Skin epidermis (tissue), 12 donors: ENCODE results near the gene DGKI.

Experiments
- H3K27ac ChIP-seq, 21 experiments: fragments of 200-600 bp; sonication (generic) in 11 of 21; one replicate each; pipeline ENCODE4 v1.5.0; 2020; ENCODE audit warnings: mild to moderate bottlenecking in 3 of 21, inconsistent platforms in 2 of 21, moderate library complexity in 2 of 21
- H3K4me3 ChIP-seq, 7 experiments: fragments of 200-600 bp; sonication (generic) in 2 of 7; one replicate each; pipeline ENCODE4 v1.5.0; 2020; ENCODE audit warnings: inconsistent platforms in 2 of 7, mild to moderate bottlenecking in 2 of 7, moderate library complexity in 1 of 7

Gene DGKI

DNA sequence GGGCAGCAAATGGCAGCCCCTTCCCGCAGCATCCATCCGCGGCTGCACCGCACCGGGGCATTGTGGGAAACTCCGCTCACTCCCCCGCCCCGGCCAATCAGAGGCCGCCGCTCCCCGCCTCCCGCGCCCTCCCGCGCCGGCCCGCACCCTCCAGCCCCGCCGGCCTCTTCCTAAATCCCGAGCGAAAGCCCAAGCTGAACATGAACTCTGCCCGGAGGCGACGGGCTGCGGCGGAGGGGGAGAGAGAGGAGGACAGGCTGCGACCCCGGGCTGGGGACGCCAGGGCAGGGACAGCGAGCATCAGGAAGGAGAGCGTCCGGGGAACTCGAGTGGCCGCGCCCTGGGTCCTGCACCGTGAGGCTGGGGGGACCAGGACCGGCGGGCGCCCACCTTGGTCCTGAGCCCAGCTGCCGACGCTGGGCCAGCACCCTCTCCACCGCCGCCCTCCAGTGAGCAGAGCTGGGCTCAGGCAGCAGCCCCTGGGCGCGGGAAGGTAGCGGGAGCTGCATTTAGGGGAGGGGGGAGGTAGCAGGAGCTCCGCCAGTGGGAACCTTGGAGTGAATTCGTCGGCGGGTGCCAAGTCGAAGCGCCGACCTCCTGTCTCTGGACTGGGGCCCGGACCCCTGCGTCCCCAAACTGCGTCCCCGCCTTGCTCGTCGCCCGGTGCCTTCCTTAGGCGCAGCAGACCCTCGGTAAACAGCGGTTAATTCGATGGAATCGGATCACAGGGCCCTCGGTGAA lies at the start of gene DGKI:
Gene DGKI, minus strand, starts transcription at position 148 of the 741 bp plus-strand sequence.
- H3K4me3 ChIP-seq: peak within 1 kb of the TSS; percentile 13 to 25 (median 18)
- peak within 1 kb of the TSS in 1 of 21 experiments; percentile 30 for H3K27ac ChIP-seq

DNA sequence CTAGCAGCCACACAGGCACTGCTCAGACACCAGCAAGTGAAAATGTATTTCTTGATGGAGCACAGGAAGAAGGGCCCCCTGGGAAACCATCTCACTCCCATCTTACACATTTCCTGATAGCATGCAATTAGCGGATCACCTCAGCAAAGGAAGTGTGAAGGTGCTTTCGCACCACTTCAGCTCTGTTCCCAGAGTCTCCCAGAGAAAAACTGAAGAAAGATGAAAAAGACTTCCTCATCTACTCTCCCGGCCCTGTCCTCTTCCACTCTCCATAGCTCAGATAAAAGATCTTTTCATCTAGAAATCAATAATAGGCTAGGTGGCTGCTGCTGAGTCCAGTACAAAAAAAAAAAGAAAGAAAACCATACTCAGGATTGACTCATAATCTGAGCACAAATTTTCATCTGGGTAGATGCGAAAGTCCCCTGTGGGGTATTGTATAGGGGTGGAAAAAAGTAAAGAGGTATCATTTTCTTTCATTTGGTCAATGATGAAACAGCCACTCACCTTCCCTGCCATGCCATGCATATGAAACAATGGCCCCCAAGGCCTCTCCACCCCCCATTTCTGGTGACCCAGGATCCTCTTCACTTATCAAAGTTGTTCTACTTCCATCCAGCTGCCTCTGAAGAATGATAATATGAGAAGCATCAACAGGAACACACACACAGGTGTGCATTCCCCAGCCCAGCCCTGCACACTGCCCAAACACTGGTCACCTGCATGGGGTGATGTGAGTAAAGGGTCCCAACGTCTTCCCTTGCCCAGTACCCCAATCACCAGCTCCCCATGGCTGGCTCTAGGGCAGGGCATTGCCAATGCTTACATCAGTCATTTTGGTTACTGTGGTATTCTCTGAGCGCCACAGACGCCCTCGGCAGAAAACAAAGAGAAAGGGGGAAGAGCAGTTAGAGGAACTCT lies 48.8 kb upstream of the DGKI start:
- H3K4me3 ChIP-seq: no peak overlapping the region
- H3K27ac ChIP-seq: no peak overlapping the region

DNA sequence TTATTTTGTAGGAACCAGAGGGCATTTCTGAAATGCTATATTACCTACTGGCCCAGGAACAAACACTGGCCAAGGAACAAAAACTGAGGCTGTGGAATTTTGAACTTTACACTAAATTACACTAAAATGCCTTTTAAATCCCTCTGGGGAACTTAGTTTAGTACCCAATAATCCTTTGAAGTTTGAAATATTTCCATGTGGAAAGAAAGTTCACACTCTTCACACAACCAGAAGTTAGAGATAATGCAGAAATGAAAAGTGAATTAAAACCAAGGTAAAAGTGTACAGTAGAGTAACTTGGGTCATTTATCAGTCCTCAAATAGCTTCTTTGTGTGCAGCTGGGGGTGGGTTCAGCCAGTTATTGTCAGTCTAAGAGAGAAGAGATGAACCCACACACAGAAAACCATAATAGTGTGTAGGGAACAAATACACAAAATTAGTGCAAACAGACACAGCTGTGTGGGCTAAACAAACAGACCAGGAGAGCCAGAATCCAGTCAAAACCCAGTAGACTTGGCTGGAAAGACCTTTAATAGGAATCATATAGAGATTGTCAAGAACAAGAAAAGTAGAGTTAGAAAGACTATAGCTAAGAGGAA lies 46.5 kb upstream of the DGKI start:
- no peak overlapping the region for H3K27ac ChIP-seq
- no peak overlapping the region for H3K4me3 ChIP-seq

DNA sequence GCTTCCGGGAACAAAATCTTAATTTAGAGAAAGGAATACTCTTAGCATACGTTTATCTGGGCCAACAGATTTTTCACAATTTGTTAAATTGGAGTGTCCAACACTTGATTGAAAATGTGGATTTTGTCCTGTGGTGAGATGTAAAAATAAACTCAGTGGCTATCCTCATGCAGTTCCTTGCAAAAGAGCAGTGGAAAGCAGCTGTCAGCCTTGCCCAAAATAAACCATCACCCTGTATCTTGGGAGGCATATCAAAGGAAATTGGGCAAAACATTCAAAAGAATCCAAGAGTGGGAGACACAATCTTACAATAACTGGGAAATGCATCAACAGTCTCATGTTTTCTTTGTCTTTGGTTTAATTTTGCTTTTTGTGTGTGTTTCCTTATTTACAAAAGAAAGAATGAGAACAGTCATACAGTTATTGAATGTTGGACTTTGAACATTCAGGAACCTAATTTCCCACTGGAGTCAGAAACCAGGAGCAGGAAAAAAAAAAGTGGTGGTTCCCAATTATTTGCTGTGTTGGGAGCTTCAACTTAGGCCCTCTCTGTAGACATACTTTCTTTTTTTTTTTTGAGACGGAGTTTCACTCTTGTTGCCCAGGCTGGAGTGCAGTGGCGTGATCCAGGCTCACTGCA lies 44.4 kb upstream of the DGKI start:
- Histone ChIP-seq H3K4me3 (no peak overlapping the region), H3K27ac (peak overlapping the region in 1 of 21 experiments; percentile 14)

DNA sequence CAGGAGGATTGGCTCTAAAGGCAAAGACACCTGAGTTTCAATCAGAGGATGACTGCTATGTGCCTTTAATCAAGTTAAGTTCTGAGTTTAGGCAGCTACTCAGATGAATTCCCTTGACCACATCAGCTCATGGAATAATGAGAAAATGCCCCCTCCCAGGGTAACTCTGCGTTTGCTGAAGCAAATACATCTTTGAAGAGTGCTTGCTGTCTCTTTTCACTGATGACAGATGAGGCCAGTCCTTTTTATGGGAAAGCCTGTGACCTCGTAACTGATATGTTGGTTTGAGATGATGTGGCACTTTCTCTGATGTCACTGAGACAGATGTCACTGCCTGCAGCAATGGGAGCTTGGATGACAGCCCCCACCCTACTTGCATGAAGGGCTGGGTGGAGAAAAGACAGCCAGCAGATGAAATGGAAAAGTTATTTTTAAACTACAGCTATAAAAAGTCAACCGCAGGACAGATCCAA lies 43.7 kb upstream of the DGKI start:
- Histone ChIP-seq H3K4me3 (no peak overlapping the region), H3K27ac (no peak overlapping the region)

DNA sequence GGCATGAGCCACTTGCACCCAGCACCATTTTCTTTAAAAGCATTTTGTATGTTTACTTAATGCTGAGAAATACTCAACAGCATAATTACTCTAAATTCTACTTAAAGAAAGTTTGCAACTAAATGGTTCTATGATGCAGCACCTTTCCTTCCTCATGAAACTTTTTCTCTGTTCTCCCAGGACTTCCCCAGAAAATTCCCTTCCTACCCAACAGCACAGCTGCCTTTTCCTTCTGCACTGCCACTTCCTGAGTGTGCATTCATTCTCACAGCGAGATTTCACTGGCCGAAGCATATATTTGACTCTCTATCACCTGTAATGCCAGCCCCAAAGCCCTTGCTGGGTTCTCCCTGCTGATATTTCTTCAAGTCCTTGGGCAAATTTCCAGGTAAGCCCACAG lies 41.5 kb upstream of the DGKI start:
- Histone ChIP-seq H3K27ac (no peak overlapping the region), H3K4me3 (no peak overlapping the region)

DNA sequence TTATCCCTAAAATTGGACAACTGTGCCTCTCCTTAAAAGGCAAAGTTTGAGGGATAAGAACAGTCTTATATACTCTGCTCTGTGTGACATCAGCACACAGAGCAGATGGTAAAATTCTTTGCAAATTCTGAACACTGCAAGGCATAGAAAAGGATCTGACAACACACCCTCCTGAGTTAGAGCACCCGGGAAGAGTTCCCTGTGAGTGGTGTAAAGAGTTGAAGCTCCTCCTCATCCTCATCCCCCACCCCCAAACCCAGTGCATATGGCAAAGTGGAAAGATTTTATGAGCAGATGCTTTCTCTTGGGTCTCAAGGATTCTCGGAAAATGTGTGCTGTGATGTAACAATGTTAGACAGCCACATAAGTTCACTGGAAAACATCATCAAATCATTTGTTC lies 40.0 kb upstream of the DGKI start:
- Histone ChIP-seq H3K4me3 (no peak overlapping the region), H3K27ac (peak overlapping the region in 4 of 21 experiments; percentile 12 to 61 (median 36))

DNA sequence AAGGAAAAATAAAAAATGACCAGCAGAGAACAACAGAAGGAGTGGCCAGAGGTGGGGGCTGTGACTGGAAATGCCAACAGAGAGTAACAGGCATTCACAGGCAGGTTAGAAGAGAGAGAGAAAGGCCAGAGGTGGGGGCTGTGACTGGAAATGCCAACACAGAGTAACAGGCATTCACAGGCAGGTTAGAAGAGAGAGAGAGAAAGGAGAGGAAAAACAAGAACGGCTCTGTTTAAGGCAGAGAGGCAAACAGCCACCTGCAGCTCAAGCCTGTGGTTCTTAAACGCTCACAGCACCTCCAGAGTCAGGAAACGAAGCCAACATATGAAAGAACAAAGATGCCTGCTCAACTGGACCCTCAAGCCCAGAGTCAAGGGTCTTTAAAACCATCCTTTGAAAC lies 39.5 kb upstream of the DGKI start:
- H3K27ac ChIP-seq: peak overlapping the region in 10 of 21 experiments; percentile 8 to 67 (median 28)

DNA sequence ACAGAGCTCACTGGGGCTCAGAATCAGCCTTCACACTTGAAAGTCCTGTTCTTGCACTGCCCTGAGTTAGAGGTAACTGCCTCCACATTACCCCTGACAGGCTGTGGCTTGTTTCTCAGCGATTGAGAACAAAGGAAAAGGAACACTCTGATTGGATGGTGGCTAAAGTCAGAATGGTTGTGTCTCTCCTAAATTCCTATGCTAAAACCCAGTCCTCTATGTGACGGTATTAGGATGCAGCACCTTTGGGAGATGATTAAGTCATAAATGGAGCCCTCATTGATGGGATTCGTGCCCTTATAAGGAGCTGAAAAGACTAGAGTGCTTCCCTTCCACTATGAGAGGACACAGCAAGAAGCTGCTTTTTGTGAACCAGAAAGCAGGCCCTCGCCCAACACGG lies 38.9 kb upstream of the DGKI start:
- peak overlapping the region in 6 of 21 experiments; percentile 8 to 67 (median 44) for H3K27ac ChIP-seq
- H3K4me3 ChIP-seq: no peak overlapping the region

More for the DNA sequence above, 39.5 kb upstream of the DGKI start:
- H3K4me3 ChIP-seq: no peak overlapping the region

DNA sequence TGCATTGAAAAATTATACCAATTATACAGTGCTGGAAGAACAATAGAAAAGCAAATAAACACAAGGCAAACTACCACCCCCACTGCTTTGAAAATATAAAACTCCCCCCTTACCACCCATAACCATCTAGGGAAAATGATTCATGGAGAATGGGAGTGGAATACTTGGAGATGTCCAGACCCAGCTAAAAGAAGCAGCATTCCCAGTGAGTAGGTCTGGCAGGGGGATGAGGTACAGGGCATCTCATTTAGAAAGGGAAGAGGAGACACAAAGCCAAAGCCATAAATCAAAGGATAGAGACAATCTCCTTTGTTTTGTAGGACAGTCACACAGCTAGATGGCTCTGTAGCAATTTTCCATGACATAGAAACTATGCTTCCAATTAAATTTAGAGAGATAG lies 36.0 kb upstream of the DGKI start:
- H3K27ac ChIP-seq: peak overlapping the region in 3 of 21 experiments; percentile 14 to 58 (median 56)
- H3K4me3 ChIP-seq: no peak overlapping the region

DNA sequence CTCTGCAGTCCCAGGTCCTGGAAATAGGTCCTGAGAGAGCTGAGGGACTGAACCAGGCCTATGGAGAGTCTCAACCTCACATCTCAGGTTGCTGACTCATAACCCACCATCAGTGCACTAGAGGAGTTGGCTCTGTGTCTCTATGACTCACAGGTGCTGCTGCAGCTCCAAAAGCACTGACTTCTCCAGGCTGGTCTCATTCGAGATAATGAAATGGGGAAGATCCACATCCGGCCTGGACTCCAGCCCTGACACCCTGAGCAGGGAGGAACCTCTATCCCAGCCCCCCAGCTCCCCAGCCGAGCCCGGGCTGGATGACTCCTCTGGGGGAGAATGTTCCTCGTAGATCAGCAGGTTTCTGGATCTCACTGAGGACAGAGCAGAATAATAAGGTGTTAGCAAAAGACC lies 35.5 kb upstream of the DGKI start:
- H3K4me3 ChIP-seq: no peak overlapping the region
- H3K27ac ChIP-seq: peak overlapping the region in 5 of 21 experiments; percentile 6 to 58 (median 39)

DNA sequence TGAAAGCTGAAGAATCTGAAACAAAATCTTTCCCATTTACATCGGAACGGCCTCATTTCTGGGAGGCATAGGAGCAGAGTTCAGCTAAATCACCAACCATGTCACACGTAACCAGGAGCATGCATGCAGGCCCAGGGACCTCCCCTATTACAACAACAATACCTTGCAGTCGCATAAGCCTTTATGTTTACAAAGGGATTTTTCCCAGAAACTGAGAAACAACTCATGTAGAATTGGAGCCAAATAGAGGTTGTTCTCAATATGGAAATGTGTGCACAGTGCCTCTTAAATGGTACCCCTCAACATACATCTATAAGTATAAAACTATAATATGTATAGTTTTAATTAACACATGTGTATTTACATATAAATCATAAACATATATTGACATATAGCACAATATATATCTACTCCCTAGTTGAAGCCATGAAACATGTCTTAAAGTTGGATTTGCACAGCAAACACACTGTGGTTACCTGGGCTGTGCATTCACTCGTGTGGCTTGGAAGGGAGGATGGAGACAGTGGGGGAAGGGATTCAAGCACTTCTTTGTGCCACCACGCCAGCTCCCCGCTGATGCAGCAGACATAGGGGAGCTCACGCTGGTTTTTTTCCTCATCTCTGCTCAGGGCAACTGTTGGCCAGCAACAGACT lies 35.0 kb upstream of the DGKI start:
- Histone ChIP-seq H3K27ac (peak overlapping the region in 4 of 21 experiments; percentile 6 to 58 (median 34)), H3K4me3 (no peak overlapping the region)

DNA sequence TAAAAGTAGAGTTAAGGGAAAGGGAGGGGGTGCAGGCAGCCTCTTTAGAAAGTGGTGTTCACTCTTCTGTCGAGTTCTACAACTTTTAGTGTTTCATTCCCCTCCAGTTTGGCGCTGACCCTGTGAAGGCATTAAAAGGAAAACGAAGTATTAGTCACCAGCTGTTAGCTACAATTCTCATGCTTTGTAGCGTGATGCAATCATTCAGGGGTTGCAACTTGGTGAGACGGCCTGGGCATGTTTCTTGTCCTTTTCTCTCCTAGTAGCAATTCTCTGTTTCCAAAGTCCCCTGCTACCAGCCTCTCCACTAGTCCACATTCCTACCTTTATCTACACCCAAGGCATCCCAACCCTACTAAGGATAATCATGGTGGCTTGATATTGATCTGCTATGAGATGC lies 33.7 kb upstream of the DGKI start:
- no peak overlapping the region for H3K4me3 ChIP-seq

DNA sequence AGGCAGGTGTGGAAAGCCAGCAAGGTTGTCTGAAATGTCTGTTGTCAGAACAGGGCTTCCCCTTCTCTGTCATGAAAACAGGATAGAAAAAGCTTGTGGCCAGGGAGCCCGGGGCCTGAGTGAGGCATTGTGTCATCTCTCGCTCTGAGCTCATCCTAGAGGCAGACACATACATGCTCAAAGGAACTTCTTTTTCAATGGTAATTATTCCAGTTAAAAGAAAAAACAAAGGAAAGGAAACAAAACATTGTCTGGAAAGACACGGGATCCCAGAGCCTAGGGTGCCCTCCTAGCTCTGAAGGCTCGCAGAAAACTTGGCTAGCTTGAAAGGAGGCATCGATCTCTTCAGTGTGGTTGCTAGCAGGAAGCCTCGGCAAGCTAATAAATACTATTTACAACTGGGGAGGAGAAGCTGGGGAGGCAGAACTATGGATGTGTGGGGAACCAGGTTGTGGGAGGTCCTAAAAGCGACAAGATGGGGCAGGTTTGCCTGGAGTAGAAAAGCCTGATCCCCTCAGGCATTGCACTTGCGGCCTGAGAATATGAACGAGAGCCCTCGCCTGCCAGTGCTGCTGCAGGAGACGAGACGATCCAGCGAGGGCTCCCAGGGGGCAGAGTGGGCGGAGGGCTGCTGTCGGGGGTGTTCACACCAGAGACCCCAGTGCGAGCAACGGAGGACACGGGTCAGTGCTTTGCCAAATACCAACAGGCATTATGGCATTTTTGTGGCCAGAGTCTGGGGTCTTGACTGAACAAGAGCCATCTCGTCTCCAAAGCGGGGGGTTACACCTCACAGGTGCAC lies 32.8 kb upstream of the DGKI start:
- peak overlapping the region in 18 of 21 experiments; percentile 5 to 77 (median 59) for H3K27ac ChIP-seq
- no peak overlapping the region for H3K4me3 ChIP-seq

More for the DNA sequence above, 33.7 kb upstream of the DGKI start:
- H3K27ac ChIP-seq: peak overlapping the region in 15 of 21 experiments; percentile 5 to 77 (median 58)

DNA sequence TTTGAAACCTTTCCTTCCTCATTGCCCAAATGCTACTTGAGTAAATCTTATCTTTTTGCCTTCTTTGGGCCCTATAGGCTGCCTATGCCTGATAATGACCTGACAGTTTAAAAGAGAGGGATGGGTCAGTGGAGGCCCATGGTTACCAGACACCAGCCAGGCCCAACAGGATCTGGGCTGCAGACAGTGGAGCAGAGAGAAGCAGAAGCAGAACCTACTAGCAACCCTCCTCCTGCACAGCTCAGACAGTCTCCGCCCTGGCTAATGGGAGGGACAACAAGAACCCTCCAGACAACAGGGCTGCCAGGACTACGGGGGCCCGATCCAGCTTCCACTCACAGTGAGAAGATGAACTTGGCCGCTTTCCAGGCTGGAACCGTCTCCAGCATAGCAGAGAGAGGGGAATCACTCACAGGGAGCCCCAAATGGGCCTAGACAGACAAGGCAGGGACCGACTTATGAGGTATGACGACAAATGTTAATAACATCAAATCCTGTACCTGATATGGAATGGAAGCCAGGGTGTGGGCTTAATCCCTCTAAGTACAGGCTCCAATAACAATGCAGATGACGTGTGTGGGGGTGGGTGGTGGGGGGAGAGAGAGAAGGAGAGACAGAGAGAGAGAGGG lies 31.7 kb upstream of the DGKI start:
- no peak overlapping the region for H3K4me3 ChIP-seq
- peak overlapping the region in 18 of 21 experiments; percentile 5 to 71 (median 49) for H3K27ac ChIP-seq

DNA sequence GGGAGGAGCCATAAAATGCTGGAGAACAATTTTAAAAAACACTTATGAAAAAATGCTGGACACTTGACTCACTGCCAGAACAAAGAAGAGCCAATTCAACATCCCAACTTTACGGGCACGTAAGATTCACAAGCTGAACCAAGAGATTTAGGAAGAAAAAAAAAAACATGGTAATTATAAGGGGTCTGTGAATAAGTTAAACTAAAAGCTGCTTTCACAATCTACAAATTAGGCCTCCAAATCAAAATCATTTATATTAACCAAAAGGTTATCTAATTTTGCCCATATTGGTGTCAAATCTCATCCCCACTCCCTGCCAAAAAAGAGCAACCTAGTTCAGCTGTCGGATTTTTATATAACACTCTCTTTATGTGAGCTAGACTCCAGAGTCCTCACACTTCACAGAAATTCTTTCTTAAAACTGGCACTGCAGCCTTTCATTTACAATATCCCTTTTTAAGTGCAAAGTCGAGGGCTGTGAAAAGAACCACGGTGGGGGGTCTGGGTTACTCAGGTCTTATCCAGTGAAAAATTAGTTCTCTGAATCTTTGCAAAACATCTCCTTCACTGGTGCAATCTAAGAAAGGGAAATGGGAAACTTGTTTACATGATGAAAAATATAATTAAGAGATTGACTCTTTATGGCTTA lies 30.4 kb upstream of the DGKI start:
- Histone ChIP-seq H3K4me3 (no peak overlapping the region), H3K27ac (no peak overlapping the region)

DNA sequence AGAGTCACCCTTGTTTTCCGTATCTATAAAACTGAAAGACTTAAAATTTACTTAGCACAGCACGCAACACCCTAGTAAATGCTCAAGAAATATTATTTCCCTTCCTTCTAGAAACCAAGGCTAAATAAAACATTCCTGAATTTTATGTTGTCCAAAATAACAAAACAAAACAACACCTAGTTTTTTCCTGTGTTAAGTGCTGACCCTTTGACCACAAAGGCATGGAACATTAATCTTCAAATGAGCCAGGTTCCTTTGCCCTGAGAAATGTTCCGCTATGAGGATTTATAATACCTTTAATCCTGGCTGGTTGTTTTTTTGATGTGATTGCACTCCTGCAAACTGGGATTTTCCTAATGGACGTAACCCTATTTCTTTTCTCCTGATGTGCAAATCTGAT lies 29.0 kb upstream of the DGKI start:
- Histone ChIP-seq H3K27ac (peak overlapping the region in 2 of 21 experiments; percentile 15 to 30), H3K4me3 (no peak overlapping the region)
